SU-DHL-6 (cell line): Measurements from ENCODE around the gene SRRM3.
"Not testable (repeated sequence)": the region's sequence is repeated elsewhere in the genome, so short reads cannot be mapped to it uniquely, and the experiment has no call there.

Source experiments
- H2AFZ ChIP-seq: fragments of 200-600 bp; sonication (generic); 2 replicates; pipeline ENCODE4 v1.6.1; 2014; ENCODE audit warnings: low read depth, mild to moderate bottlenecking, moderate library complexity, mixed read lengths, antibody characterized with exemption, low read length; ENCODE audit not compliant: severe bottlenecking
- H3F3A ChIP-seq: fragments of 200-600 bp; shearing (Covaris generic); 2 replicates; pipeline ENCODE4 v1.6.0; 2016; ENCODE audit warnings: antibody characterized with exemption, mild to moderate bottlenecking; ENCODE audit not compliant: insufficient read depth
- H3K27ac ChIP-seq: fragments of 200-600 bp; sonication (generic); 2 replicates; pipeline ENCODE4 v1.5.1; 2016; ENCODE audit warnings: low read depth, mild to moderate bottlenecking, low read length, moderate library complexity, mixed read lengths
- H3K27me3 ChIP-seq: fragments of 200-600 bp; sonication (generic), shearing (Covaris generic); 2 replicates; pipeline ENCODE4 v1.6.0; 2014; ENCODE audit warnings: mild to moderate bottlenecking, low read length
- H3K36me3 ChIP-seq: fragments of 200-600 bp; sonication (generic); 2 replicates; pipeline ENCODE4 v1.6.1; 2014; ENCODE audit warnings: mild to moderate bottlenecking, low read length, mixed read lengths
- H3K4me2 ChIP-seq: fragments of 300-600, 200-600 bp; shearing (Covaris generic), sonication (generic); 2 replicates; pipeline ENCODE4 v1.6.0; 2014; ENCODE audit warnings: low read length, low read depth, mild to moderate bottlenecking; ENCODE audit not compliant: poor library complexity, severe bottlenecking
- H3K4me3 ChIP-seq: fragments of 200-600 bp; sonication (generic); 2 replicates; pipeline ENCODE4 v1.5.1; 2014; ENCODE audit warnings: antibody characterized with exemption, low read length, mild to moderate bottlenecking, mixed read lengths; ENCODE audit not compliant: insufficient read depth, poor library complexity, severe bottlenecking
- H3K79me2 ChIP-seq: fragments of 200-600 bp; sonication (generic); 2 replicates; pipeline ENCODE4 v1.6.1; 2014; ENCODE audit warnings: mild to moderate bottlenecking, low read length, moderate library complexity; ENCODE audit not compliant: insufficient read depth
- H3K9ac ChIP-seq: fragments of 200-600 bp; sonication (generic); 2 replicates; pipeline ENCODE4 v1.7.0; 2014; ENCODE audit warnings: mild to moderate bottlenecking, low read length
- H3K9me2 ChIP-seq: fragments of 200-600 bp; sonication (generic); replicated peaks from 2 replicates; pipeline ENCODE4 v1.6.1; 2014; ENCODE audit warnings: low read length; ENCODE audit not compliant: insufficient read depth
- H3K9me3 ChIP-seq: fragments of 200-600 bp; sonication (generic); 2 replicates; pipeline ENCODE4 v1.6.1; 2014; ENCODE audit warnings: low read length, mixed read lengths; ENCODE audit not compliant: insufficient read depth
- H4K20me1 ChIP-seq: fragments of 200-600 bp; sonication (generic); 2 replicates; pipeline ENCODE4 v1.6.1; 2014; ENCODE audit warnings: low read depth, mild to moderate bottlenecking, antibody characterized with exemption, low read length, moderate library complexity, mixed read lengths
- CTCF ChIP-seq: fragments of 200-600 bp; sonication (generic); IDR thresholded peaks from one replicate; pipeline ENCODE4 v1.5.1; 2017; ENCODE audit warnings: antibody characterized with exemption, mild to moderate bottlenecking, low read length, moderate library complexity; ENCODE audit not compliant: insufficient read depth, poor library complexity, severe bottlenecking
- EZH2phosphoT487 ChIP-seq: fragments of 200-600 bp; sonication (generic), shearing (Covaris generic); conservative IDR thresholded peaks from 2 replicates; pipeline ENCODE4 v1.6.1; 2018; ENCODE audit warnings: mild to moderate bottlenecking, antibody characterized with exemption, low read length, moderate library complexity, mixed read lengths

Gene SRRM3

GRCh38 chr7:76158416-76158815, 43.3 kb upstream of the SRRM3 start:
- not testable (repeated sequence) for H3K27me3 ChIP-seq, H3K9me2 ChIP-seq, H4K20me1 ChIP-seq, H3K4me3 ChIP-seq, H3F3A ChIP-seq, H3K9me3 ChIP-seq, H2AFZ ChIP-seq, H3K27ac ChIP-seq, H3K79me2 ChIP-seq, H3K4me2 ChIP-seq, H3K9ac ChIP-seq, H3K36me3 ChIP-seq

- not testable (repeated sequence) for H4K20me1 ChIP-seq, H3K4me3 ChIP-seq, H3K79me2 ChIP-seq, H3K9ac ChIP-seq, H3K9me3 ChIP-seq, H3F3A ChIP-seq, H3K36me3 ChIP-seq, H3K4me2 ChIP-seq, H2AFZ ChIP-seq, H3K9me2 ChIP-seq, H3K27me3 ChIP-seq, H3K27ac ChIP-seq
These were observed 39.1 kb upstream of the SRRM3 start for GRCh38 chr7:76162416-76163170.

DNA sequence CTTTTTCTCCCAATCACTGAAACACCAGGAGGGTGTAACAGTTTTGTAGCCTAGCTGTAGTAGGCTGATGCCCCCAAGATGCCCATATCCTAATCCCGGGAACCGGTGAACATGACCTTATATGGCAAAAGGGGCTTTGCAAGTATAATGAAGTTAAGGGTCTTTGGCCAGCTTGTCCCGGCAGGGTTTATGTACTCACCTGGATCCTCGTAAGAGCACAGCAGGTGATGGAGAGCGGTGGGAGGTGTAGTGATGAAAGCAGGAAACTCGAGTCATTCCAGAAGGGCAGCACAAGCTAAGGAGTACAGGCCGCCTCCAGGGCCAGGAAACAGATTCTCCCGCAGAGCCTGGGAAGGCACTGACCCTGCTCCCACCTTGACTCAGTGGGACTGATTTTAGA, 37.9 kb upstream of the SRRM3 start:
- not testable (repeated sequence) for H2AFZ ChIP-seq, H3K27me3 ChIP-seq, H4K20me1 ChIP-seq, H3K9me2 ChIP-seq, H3K9me3 ChIP-seq, H3K4me2 ChIP-seq, H3F3A ChIP-seq, H3K79me2 ChIP-seq, H3K9ac ChIP-seq, H3K27ac ChIP-seq, H3K4me3 ChIP-seq, H3K36me3 ChIP-seq

DNA sequence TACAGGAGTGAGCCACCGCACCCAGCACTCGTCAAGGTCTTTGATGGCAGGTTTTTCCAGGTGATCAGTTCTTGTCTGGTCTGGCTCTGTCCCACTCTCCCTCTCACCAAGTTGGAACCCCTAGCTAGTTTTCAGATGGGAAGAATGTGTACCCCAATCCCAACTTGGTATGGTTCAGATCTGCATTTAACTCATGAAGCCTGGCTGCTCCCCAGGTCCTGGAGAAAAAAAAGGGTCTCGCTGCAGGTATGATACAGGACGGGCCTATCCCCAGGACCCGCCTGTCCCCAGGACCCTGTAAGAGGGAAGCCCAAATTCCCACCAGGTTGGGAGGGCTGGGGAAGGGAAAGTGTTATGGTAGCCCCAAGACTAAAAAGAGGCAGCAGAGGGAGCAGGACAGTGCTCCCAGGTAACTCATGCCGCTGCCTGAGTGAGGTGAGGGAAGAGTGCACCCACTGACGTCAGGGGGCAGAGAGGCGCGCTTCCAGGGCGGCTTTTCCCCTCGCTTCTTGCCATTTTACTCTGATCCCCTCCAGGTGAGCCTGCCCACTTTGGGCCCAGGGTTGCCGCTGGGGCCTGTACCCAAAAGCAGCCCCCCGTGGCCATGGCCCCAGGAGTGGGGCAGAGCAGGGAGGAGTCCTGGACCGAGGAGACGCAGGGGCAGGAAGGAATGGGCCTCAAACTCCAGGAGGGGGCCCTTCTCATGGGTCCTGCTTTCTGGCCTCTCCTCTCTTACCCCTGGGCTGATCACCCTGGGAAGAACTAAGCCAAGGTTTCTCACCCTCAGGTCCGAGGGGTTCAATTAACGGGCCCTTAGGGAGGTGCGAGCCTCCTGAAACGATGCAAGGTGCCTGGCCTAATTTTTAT, 36.4 kb upstream of the SRRM3 start:
- H3F3A ChIP-seq = no peaks in the 10 kb centered on the region
- no peak overlapping the region for H3K9ac ChIP-seq
- no peaks in the 10 kb centered on the region for H3K27me3 ChIP-seq
- no peaks in the 10 kb centered on the region for H3K9me3 ChIP-seq
- no peak overlapping the region for H3K4me3 ChIP-seq
- no peak overlapping the region for H3K4me2 ChIP-seq
- no peaks in the 10 kb centered on the region for H4K20me1 ChIP-seq
- H2AFZ ChIP-seq = no peak overlapping the region
- H3K36me3 ChIP-seq = no peaks in the 10 kb centered on the region
- no peak overlapping the region for H3K27ac ChIP-seq
- no peaks in the 10 kb centered on the region for H3K79me2 ChIP-seq
- no peaks in the 10 kb centered on the region for H3K9me2 ChIP-seq
- TF ChIP-seq EZH2phosphoT487 = no peak
- TF ChIP-seq CTCF = no peak
